GM10847 (cell line): ENCODE measurements around the gene OGFOD1.
A peak's percentile ranks its signal among the peaks of the same experiment; 100 is the strongest.

Experiments used
- POLR2A ChIP-seq: IDR thresholded peaks from 2 replicates; pipeline ENCODE4 v1.6.1; 2011; ENCODE audit not compliant: insufficient read length; ENCODE audit errors: extremely low read depth

Gene OGFOD1

GRCh38 chr16:56450986-56451752 is at the start of gene OGFOD1, which contains the start of gene NUDT21:
OGFOD1 (plus strand) TSS chr16:56451554; CDS start chr16:56451613, 59 bp downstream.
NUDT21 (minus strand) TSS chr16:56451332; CDS start chr16:56451202, 130 bp downstream.
- TF ChIP-seq POLR2A: peak; percentile 61

DNA sequence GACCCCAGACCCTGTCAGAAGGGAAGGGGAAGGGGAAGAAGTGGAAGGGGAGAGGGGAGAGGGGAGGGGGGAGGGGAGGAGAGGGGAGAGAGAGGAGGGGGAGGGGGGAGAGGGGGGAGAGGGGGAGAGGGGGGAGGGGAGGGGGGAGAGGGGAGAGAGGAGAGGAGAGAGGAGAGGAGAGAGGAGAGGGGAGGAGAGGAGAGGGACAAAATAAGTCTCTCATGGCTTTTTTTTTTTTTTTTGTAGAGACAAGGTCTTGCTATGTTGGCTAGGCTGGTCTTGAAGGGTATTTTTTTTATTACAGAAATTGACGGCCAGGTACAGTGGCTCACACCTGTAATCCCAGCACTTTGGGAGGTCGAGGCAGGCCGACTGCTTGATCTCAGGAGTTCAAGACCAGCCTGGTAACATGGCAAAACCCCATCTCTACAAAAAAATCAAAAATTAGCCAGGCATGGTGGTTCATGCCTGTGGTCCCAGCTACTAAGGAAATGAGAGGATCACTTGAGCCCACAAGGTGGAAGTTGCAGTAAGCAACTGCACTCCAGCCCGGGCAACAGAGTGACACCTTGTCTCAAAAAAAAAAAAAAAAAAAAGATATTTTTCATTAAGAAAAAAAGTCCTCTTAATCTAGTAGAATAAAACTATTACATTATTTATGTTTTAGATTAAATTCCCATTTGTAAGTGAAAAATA is 45.2 kb upstream of the OGFOD1 start:
- no peak for TF ChIP-seq POLR2A

DNA sequence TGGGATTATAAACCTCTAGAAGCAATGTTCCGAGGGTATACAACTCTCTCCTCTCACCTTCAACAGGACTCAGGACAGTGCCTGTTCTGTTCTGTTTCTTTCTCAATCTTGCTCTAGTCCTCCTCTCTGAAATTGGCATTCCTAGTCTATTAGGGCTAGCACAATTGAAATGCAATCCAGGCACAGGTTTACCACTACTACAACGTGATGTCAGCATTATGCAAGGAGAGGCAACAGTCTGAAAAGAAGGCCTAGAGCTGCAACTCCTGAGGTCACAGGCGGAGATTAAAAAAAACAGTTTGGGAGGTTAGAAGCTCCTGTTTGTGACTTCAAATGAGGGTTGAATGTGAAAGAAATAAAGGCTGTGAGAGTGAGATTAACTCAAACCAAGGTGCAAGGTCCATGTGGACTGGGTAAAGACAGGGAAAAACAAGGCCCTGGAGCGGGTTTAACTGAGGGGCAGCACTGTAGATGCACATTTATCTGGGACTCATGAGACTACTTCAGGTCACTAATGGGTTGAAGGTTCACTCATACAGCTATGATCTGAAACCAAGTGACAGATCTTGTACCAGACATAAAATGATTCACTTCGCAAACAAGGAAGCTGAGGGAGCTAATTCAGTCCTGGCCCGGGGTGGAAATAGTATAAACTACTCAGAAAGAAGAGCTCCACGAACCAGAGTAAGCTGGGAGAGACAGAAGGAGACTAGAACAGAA is 42.8 kb upstream of the OGFOD1 start:
- TF ChIP-seq POLR2A: no peak

DNA sequence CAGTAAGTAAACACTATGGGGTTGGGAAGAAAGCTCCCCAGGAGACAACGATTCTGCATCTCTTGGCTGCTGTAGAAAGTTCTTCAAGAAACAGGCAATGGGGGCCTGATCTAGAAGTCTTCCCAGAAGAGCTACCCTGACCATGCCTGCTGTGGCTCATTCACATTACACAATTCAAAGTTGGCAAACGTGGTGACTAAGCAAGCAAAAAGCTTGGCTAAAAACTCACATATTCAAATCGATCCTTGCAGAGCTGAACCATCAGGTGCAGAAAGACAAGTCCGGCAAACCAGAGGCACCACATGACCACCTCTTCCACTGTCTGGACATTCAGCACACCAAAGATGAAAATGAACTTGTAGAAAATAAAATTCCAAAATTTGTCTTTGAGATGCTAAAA is 42.2 kb upstream of the OGFOD1 start:
- TF ChIP-seq POLR2A: no peak

DNA sequence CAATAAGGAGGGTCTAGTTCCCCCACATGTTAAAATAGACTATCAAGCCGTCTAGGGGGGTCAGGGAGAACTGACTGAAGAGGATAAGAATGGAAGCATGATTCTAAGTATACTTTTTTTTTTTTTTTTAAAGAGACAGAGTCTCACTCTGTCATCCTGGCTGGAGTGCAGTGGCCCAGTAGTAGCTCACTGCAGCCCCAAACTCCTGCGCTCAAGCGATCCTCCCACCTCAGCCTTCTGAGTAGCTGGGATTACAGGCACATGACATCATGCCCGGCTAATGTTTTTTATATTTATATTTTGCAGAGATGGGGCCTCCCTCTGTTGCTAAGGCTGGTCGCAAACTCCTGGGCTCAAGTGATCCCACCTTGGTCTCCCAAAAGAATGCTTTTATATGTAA is 40.2 kb upstream of the OGFOD1 start:
- TF ChIP-seq POLR2A: no peak

- TF ChIP-seq POLR2A: no peak
Measured at GRCh38 chr16:56411624-56412023, 39.7 kb upstream of the OGFOD1 start.

DNA sequence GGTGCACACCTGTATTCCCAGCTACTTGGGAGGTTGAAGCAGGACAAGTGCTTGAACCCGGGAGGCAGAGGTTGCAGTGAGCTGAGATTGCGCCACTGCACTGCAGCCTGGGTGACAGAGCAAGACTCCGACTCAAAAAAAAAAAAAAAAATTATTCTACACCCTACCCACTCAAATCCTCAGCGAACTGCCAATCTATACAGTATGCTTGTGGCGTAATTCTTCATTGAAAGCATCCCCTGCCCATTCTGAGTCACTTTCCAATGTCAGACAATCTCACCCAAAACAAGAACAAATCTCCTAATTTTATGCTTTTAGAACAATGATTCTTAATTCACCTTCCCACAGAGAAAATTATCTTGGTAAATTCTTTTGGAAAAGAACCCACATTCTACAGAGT is 38.0 kb upstream of the OGFOD1 start:
- TF ChIP-seq POLR2A: no peak

GRCh38 chr16:56414366-56414765 is 37.0 kb upstream of the OGFOD1 start:
- TF ChIP-seq POLR2A: no peak

GRCh38 chr16:56415875-56416274 is 35.5 kb upstream of the OGFOD1 start:
- no peak for TF ChIP-seq POLR2A

DNA sequence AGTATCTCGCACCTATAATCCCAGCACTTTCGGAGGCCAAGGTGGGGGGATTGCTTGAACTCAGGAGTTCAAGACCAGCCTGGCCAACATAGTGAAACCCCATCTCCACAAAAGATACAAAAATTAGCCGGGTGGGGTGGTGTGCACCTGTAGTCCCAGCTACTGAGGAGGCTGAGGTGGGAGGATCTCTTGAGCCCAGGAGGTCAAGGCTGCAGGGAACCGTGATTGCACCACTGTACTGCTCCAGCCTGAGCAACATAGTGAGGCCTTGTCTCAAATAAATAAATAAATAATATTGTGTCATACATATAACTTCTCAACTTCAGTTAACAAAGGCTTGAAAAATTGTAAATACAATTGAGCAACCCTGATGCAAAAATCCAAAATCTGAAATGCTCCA is 34.2 kb upstream of the OGFOD1 start:
- TF ChIP-seq POLR2A: no peak

GRCh38 chr16:56419740-56420548 is 31.4 kb upstream of the OGFOD1 start:
- TF ChIP-seq POLR2A: no peak

- no peak for TF ChIP-seq POLR2A
Measured at GRCh38 chr16:56420613-56421012, 30.7 kb upstream of the OGFOD1 start.

DNA sequence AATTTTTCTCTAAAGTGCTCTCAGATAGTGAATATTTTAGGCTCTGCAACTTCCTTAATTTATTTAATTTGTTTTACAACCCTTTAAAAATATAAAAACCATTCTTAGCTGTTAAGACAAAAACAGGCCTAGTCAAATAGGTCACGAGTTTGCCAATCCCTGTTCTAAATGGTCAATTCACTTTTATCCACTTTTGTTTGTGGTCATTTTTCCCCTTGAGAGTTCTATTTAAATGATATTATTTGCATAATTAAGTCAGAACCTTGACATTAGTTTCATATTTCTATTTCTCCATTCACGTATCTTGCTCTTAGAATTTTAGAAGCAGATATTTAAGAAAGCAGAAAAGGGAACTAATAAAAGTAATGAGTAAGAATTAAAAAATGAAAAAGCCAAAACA is 30.0 kb upstream of the OGFOD1 start:
- no peak for TF ChIP-seq POLR2A

- TF ChIP-seq POLR2A: no peak
Measured at GRCh38 chr16:56421976-56422669, 29.2 kb upstream of the OGFOD1 start.
